OCI-LY1 (cell line): ENCODE measurements around the gene STEAP1B.
A peak's percentile ranks its signal among the peaks of the same experiment; 100 is the strongest.

Experiments
- H2AFZ ChIP-seq: fragments of 200-600 bp; sonication (generic), shearing (Covaris generic); 2 replicates; pipeline ENCODE4 v1.6.0; 2014; ENCODE audit warnings: antibody characterized with exemption, mild to moderate bottlenecking, low read length
- H3F3A ChIP-seq: fragments of 200-600 bp; sonication (generic), shearing (Covaris generic); 2 replicates; pipeline ENCODE4 v1.6.0; 2014; ENCODE audit warnings: mild to moderate bottlenecking, antibody characterized with exemption, low read length, moderate library complexity; ENCODE audit not compliant: insufficient read depth
- H3K27ac ChIP-seq: fragments of 200-600 bp; sonication (generic); 2 replicates; pipeline ENCODE4 v1.5.1; 2014; ENCODE audit warnings: low read length, mixed run types, mild to moderate bottlenecking, low read depth; ENCODE audit not compliant: poor library complexity, severe bottlenecking
- H3K27me3 ChIP-seq: fragments of 200-600 bp; sonication (generic); 2 replicates; pipeline ENCODE4 v1.6.0; 2014; ENCODE audit warnings: antibody characterized with exemption, mild to moderate bottlenecking, low read length, moderate library complexity; ENCODE audit not compliant: insufficient read depth
- H3K36me3 ChIP-seq: fragments of 200-600 bp; sonication (generic); 2 replicates; pipeline ENCODE4 v1.6.1; 2014; ENCODE audit warnings: mild to moderate bottlenecking, antibody characterized with exemption, low read length, moderate library complexity, mixed read lengths; ENCODE audit not compliant: insufficient read depth
- H3K4me1 ChIP-seq: fragments of 200-600 bp; sonication (generic); 2 replicates; pipeline ENCODE4 v1.5.1; 2014; ENCODE audit warnings: mild to moderate bottlenecking, low read length, moderate library complexity; ENCODE audit not compliant: insufficient read depth, severe bottlenecking
- H3K4me2 ChIP-seq: fragments of 200-600 bp; sonication (generic), shearing (Covaris generic); 2 replicates; pipeline ENCODE4 v1.6.1; 2014; ENCODE audit warnings: low read length
- H3K4me3 ChIP-seq: fragments of 200-600 bp; sonication (generic); 2 replicates; pipeline ENCODE4 v1.5.1; 2014; ENCODE audit warnings: low read length, low read depth, mild to moderate bottlenecking, mixed read lengths; ENCODE audit not compliant: poor library complexity, severe bottlenecking
- H3K79me2 ChIP-seq: fragments of 200-600 bp; shearing (Covaris generic); 2 replicates; pipeline ENCODE4 v1.6.1; 2016; ENCODE audit warnings: mixed run types, low read length, mixed read lengths; ENCODE audit not compliant: insufficient read depth
- H3K9ac ChIP-seq: fragments of 200-600 bp; sonication (generic), shearing (Covaris generic); 2 replicates; pipeline ENCODE4 v1.6.1; 2014; ENCODE audit warnings: mild to moderate bottlenecking, low read length, mixed read lengths
- H3K9me2 ChIP-seq: fragments of 200-600 bp; sonication (generic), shearing (Covaris generic); 2 replicates; pipeline ENCODE4 v1.6.1; 2014; ENCODE audit warnings: low read depth, mild to moderate bottlenecking, low read length, mixed read lengths
- H3K9me3 ChIP-seq: fragments of 200-600 bp; shearing (Covaris generic); 2 replicates; pipeline ENCODE4 v1.6.1; 2014; ENCODE audit warnings: low read length, mixed read lengths
- H4K20me1 ChIP-seq: fragments of 200-600 bp; sonication (generic), shearing (Covaris generic); 2 replicates; pipeline ENCODE4 v1.6.0; 2016; ENCODE audit warnings: mild to moderate bottlenecking, low read length; ENCODE audit not compliant: insufficient read depth
- EZH2 ChIP-seq: fragments of 200-600 bp; sonication (generic), shearing (Covaris generic); IDR thresholded peaks from 2 replicates; pipeline ENCODE4 v1.8.0; 2017; ENCODE audit warnings: borderline replicate concordance, mixed run types, mild to moderate bottlenecking, antibody characterized with exemption, low read length, moderate library complexity, mixed read lengths
- TF ChIP-seq, protein P1 (sequence below): fragments of 200-600 bp; sonication (generic), shearing (Covaris generic); IDR thresholded peaks from 2 replicates; pipeline ENCODE4 v1.5.1; 2017; ENCODE audit warnings: mild to moderate bottlenecking, antibody characterized with exemption, low read length, moderate library complexity, mixed read lengths

STEAP1B gene

DNA sequence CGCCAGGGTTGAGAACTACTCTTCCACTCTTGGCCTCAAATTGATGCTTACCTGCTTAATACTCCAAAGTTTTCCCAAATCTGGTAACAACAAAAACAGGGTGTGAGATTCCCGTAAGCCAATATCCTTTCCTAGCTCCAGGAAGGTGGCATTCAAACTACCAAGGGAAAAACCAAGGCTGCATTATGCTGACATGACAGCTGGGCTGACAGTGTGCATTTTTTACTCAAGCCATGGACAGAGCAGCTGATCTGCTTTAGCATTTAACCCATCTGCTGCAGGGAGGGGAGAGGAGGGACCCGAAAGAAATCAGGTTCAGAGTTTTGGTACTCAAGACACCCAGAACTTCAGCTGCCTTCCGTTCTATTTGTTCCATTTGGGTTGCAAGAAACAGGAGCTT, 93.3 kb downstream of the STEAP1B start:
- no peaks in the 10 kb centered on the region for H3K79me2 ChIP-seq
- H3K36me3 ChIP-seq = no peaks in the 10 kb centered on the region
- H3K9me3 ChIP-seq = peaks cover 2% of the 10 kb centered on the region; the same call in 1 of the 2 replicates
- H3K4me3 ChIP-seq = no peak overlapping the region
- no peaks in the 10 kb centered on the region for H3F3A ChIP-seq
- H3K9me2 ChIP-seq = no peaks in the 10 kb centered on the region
- peaks cover 14% of the 10 kb centered on the region for H3K4me1 ChIP-seq
- H3K27ac ChIP-seq = no peak overlapping the region
- H3K9ac ChIP-seq = no peak overlapping the region
- TF ChIP-seq, protein P1, sequence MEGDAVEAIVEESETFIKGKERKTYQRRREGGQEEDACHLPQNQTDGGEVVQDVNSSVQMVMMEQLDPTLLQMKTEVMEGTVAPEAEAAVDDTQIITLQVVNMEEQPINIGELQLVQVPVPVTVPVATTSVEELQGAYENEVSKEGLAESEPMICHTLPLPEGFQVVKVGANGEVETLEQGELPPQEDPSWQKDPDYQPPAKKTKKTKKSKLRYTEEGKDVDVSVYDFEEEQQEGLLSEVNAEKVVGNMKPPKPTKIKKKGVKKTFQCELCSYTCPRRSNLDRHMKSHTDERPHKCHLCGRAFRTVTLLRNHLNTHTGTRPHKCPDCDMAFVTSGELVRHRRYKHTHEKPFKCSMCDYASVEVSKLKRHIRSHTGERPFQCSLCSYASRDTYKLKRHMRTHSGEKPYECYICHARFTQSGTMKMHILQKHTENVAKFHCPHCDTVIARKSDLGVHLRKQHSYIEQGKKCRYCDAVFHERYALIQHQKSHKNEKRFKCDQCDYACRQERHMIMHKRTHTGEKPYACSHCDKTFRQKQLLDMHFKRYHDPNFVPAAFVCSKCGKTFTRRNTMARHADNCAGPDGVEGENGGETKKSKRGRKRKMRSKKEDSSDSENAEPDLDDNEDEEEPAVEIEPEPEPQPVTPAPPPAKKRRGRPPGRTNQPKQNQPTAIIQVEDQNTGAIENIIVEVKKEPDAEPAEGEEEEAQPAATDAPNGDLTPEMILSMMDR = no peak
- no peak for TF ChIP-seq EZH2
- H3K27me3 ChIP-seq = no peaks in the 10 kb centered on the region
- H4K20me1 ChIP-seq = no peaks in the 10 kb centered on the region
- H3K4me2 ChIP-seq = no peak overlapping the region
- H2AFZ ChIP-seq = no peak overlapping the region

DNA sequence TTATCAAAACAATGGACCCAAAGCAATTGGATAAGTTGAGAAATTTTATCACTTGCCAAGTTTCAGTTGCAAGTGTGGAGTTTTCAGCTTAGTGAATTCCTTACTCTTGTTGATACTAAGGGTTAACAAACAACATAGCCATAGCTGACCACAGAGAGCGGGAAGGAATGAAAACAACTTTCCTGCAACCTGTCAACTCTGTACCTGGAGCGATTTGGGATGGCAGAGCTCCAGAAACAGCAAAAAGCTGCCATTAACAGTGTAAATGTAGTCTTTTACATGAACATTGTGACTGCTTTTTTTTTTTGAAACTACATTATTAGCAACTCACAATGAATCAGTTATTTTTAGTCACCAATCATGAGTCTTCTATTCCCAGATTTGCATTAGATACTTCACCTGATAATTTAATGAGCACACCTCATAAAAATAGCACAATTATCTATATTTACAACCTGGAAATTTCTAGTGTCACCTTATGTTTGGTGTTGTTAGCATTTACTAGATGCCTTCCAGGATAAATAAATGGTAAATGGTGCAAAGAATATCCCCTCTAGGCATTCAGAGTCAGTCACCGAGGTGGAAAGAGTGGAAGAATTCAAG, 95.5 kb downstream of the STEAP1B start:
- H3K9me2 ChIP-seq = no peaks in the 10 kb centered on the region
- H3K4me2 ChIP-seq = no peak overlapping the region
- H3K27ac ChIP-seq = no peak overlapping the region
- no peak overlapping the region for H2AFZ ChIP-seq
- no peaks in the 10 kb centered on the region for H3K27me3 ChIP-seq
- peaks cover 14% of the 10 kb centered on the region for H3K4me1 ChIP-seq
- H3K9me3 ChIP-seq = peaks cover 2% of the 10 kb centered on the region; the same call in 1 of the 2 replicates
- H3K9ac ChIP-seq = no peak overlapping the region
- H3F3A ChIP-seq = no peaks in the 10 kb centered on the region
- H4K20me1 ChIP-seq = no peaks in the 10 kb centered on the region
- no peaks in the 10 kb centered on the region for H3K79me2 ChIP-seq
- no peaks in the 10 kb centered on the region for H3K36me3 ChIP-seq
- no peak overlapping the region for H3K4me3 ChIP-seq
- no peak for TF ChIP-seq EZH2

DNA sequence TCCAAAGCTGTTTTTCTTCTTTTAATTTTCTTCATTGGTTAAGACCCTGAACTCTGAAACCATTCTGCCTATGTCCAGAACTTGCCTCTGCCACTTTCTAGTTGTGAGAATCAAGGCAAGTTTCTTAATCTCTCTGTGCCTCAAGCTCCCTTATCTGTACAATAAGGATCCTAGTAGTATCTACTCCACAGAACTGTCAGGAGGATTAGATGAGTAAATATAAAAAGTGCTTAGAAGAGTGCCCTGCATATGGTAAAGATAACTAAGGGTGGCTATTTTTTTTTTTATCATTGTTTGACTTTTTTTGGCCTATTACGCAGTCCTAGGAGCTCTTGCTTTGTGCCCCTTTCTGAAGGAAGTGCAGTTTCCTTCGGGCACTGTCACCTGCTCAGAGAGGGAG, 96.6 kb downstream of the STEAP1B start:
- H3K4me3 ChIP-seq = no peak overlapping the region
- no peak overlapping the region for H3K27ac ChIP-seq
- no peaks in the 10 kb centered on the region for H3K36me3 ChIP-seq
- H2AFZ ChIP-seq = peak overlapping the region; percentile 66; the same call in 1 of the 2 replicates
- H3K79me2 ChIP-seq = no peaks in the 10 kb centered on the region
- no peak overlapping the region for H3K9ac ChIP-seq
- peaks cover 2% of the 10 kb centered on the region; the same call in 1 of the 2 replicates for H3K9me3 ChIP-seq
- TF ChIP-seq EZH2 = no peak
- TF ChIP-seq, protein P1 = no peak
- H4K20me1 ChIP-seq = no peaks in the 10 kb centered on the region
- H3K27me3 ChIP-seq = no peaks in the 10 kb centered on the region
- H3F3A ChIP-seq = no peaks in the 10 kb centered on the region
- H3K4me2 ChIP-seq = no peak overlapping the region
- peaks cover 14% of the 10 kb centered on the region for H3K4me1 ChIP-seq
- no peaks in the 10 kb centered on the region for H3K9me2 ChIP-seq

DNA sequence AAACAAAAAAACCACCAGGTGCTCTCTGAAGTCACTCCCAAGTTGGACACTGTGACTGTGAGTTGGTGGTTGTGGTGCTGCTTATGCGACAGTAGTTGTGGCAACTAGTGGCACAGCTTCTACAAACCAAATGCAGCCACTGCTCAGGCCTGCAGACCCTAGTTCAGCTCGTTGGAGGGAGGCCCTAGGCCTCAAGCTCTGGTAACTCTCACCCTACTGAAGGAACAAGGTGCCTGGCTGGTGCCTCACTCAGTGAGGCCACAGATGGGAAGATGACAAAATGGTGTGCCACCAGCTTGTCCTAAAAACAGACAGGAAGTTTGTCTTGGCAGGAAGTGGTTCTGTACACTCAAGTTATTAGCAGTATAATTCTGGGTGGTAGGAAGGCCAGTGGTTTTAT, 97.7 kb downstream of the STEAP1B start:
- Histone ChIP-seq H3K4me2 (no peak overlapping the region), H3K27ac (peak overlapping the region; percentile 38), H3K27me3 (no peaks in the 10 kb centered on the region), H3K79me2 (no peaks in the 10 kb centered on the region), H3K9me2 (no peaks in the 10 kb centered on the region), H3K9ac (no peak overlapping the region), H3K4me1 (peaks cover 14% of the 10 kb centered on the region), H3K9me3 (peaks cover 2% of the 10 kb centered on the region; the same call in 1 of the 2 replicates), H4K20me1 (no peaks in the 10 kb centered on the region), H3F3A (no peaks in the 10 kb centered on the region), H2AFZ (peak overlapping the region; percentile 66), H3K4me3 (no peak overlapping the region), H3K36me3 (no peaks in the 10 kb centered on the region)
- TF ChIP-seq, protein P1 = no peak
- no peak for TF ChIP-seq EZH2
